HG03103 (cell line): Measurements from ENCODE around the gene XPNPEP1.
A peak's percentile ranks its signal among the peaks of the same experiment; 100 is the strongest.

Experiments used
- ATAC-seq: cut with Tn5 transposase; IDR thresholded peaks from one replicate; pipeline ENCODE4 v1.9.1; 2021; ENCODE audit warnings: low read depth; ENCODE audit not compliant: unreplicated experiment

XPNPEP1 gene

GRCh38 chr10:109922976-109923921, at the start of gene XPNPEP1:
XPNPEP1 (minus strand) TSS chr10:109923511; CDS start chr10:109923433, 78 bp downstream.
- peak; percentile 92 for ATAC-seq

- ATAC-seq = no peak
Observed at GRCh38 chr10:109972372-109973001, 49.2 kb upstream of the XPNPEP1 start.

- no peak for ATAC-seq
Observed at GRCh38 chr10:109971634-109972033, 48.3 kb upstream of the XPNPEP1 start.

- ATAC-seq = no peak
Observed at GRCh38 chr10:109969760-109970346, 46.5 kb upstream of the XPNPEP1 start.

GRCh38 chr10:109968953-109969759, 45.8 kb upstream of the XPNPEP1 start:
- no peak for ATAC-seq

GRCh38 chr10:109967739-109968088, 44.4 kb upstream of the XPNPEP1 start:
- no peak for ATAC-seq

- no peak for ATAC-seq
Observed at GRCh38 chr10:109966961-109967738, 43.8 kb upstream of the XPNPEP1 start.

GRCh38 chr10:109964318-109964717, 41.0 kb upstream of the XPNPEP1 start:
- no peak for ATAC-seq

GRCh38 chr10:109963439-109963838, 40.1 kb upstream of the XPNPEP1 start:
- no peak for ATAC-seq

- ATAC-seq = no peak
Observed at GRCh38 chr10:109962247-109962646, 38.9 kb upstream of the XPNPEP1 start.

GRCh38 chr10:109961174-109962001, 38.1 kb upstream of the XPNPEP1 start:
- no peak for ATAC-seq

- ATAC-seq = no peak
Observed at GRCh38 chr10:109960682-109961081, 37.4 kb upstream of the XPNPEP1 start.

- no peak for ATAC-seq
Observed at GRCh38 chr10:109959259-109960145, 36.2 kb upstream of the XPNPEP1 start.

GRCh38 chr10:109958059-109958458, 34.7 kb upstream of the XPNPEP1 start:
- ATAC-seq = no peak

- peak; percentile 95 for ATAC-seq
Observed at GRCh38 chr10:109957092-109957797, 33.9 kb upstream of the XPNPEP1 start.

GRCh38 chr10:109956454-109957091, 33.3 kb upstream of the XPNPEP1 start:
- ATAC-seq = peak; percentile 75

- no peak for ATAC-seq
Observed at GRCh38 chr10:109953766-109954165, 30.5 kb upstream of the XPNPEP1 start.
